ENCODE measurements around the gene GLIPR1L2. TPM values are rescaled to one million over a fixed set of nuclear protein-coding genes. Genes with fewer than 3 reads are reported as not detected.

The GLIPR1L2 gene
- total RNA-seq, 1 experiment from 2014 or later, result not detected

- no peak for DNase-seq (ENCODE audit: low spot score)
- intact Hi-C loops (cut with micrococcal nuclease; ENCODE audit: unreplicated experiment), result no loop called here
- no TSS peak for BruUV-seq (replicated peaks)
- TF ChIP-seq CTCF (conservative IDR thresholded peaks at IDR 0.05; ENCODE audit: low read depth, low read length), result no peak
- TF ChIP-seq EZH2 (IDR thresholded peaks at IDR 0.05; ENCODE audit: borderline replicate concordance, low read depth, low read length, poor library complexity, severe bottlenecking), result no peak
- no peaks in the 10 kb centered on the region for H3K27me3 ChIP-seq (replicated peaks; ENCODE audit: insufficient read depth, low read depth, low read length, poor library complexity)
- no peaks in the 10 kb centered on the region for H3K9me3 ChIP-seq (ENCODE audit: low read depth, low read length, poor library complexity, severe bottlenecking)
- ChIA-PET CTCF (no interaction called here), POLR2A (ENCODE audit: low non-redundant PET) (no interaction called here)
- H3K36me3 ChIP-seq (ENCODE audit: insufficient read depth, low read length, poor library complexity, severe bottlenecking), result no peaks in the 10 kb centered on the region
- no peaks in the 10 kb centered on the region for H3K4me1 ChIP-seq (ENCODE audit: insufficient read depth, low read length, poor library complexity, severe bottlenecking)
- no peak overlapping the region for H3K4me3 ChIP-seq (ENCODE audit: low read depth, low read length, poor library complexity, severe bottlenecking)
- no peak overlapping the region for H3K27ac ChIP-seq (ENCODE audit: low read depth, low read length, poor library complexity, severe bottlenecking)
Observed at GRCh38 chr12:75404231-75404630, 13.3 kb downstream of the GLIPR1L2 start.

GRCh38 chr12:75407683-75408082 is 16.8 kb downstream of the GLIPR1L2 start:
- TF ChIP-seq CTCF (conservative IDR thresholded peaks at IDR 0.05; ENCODE audit: low read depth, low read length), result no peak
- TF ChIP-seq EZH2 (IDR thresholded peaks at IDR 0.05; ENCODE audit: borderline replicate concordance, low read depth, low read length, poor library complexity, severe bottlenecking), result no peak
- no peak overlapping the region for H3K27ac ChIP-seq (ENCODE audit: low read depth, low read length, poor library complexity, severe bottlenecking)
- DNase-seq (ENCODE audit: low spot score), result no peak
- H3K27me3 ChIP-seq (replicated peaks; ENCODE audit: insufficient read depth, low read depth, low read length, poor library complexity), result no peaks in the 10 kb centered on the region
- ChIA-PET POLR2A (ENCODE audit: low non-redundant PET) (no interaction called here), CTCF (no interaction called here)
- H3K4me3 ChIP-seq (ENCODE audit: low read depth, low read length, poor library complexity, severe bottlenecking), result no peak overlapping the region
- intact Hi-C loops (cut with micrococcal nuclease; ENCODE audit: unreplicated experiment), result no loop called here
- BruUV-seq (replicated peaks), result no TSS peak
- H3K4me1 ChIP-seq (ENCODE audit: insufficient read depth, low read length, poor library complexity, severe bottlenecking), result no peaks in the 10 kb centered on the region
- no peaks in the 10 kb centered on the region for H3K36me3 ChIP-seq (ENCODE audit: insufficient read depth, low read length, poor library complexity, severe bottlenecking)
- H3K9me3 ChIP-seq (ENCODE audit: low read depth, low read length, poor library complexity, severe bottlenecking), result no peaks in the 10 kb centered on the region

GRCh38 chr12:75409830-75410229 is 18.9 kb downstream of the GLIPR1L2 start:
- H3K4me3 ChIP-seq (ENCODE audit: low read depth, low read length, poor library complexity, severe bottlenecking), result no peak overlapping the region
- H3K27me3 ChIP-seq (replicated peaks; ENCODE audit: insufficient read depth, low read depth, low read length, poor library complexity), result no peaks in the 10 kb centered on the region
- no peaks in the 10 kb centered on the region for H3K9me3 ChIP-seq (ENCODE audit: low read depth, low read length, poor library complexity, severe bottlenecking)
- TF ChIP-seq EZH2 (IDR thresholded peaks at IDR 0.05; ENCODE audit: borderline replicate concordance, low read depth, low read length, poor library complexity, severe bottlenecking), result no peak
- TF ChIP-seq CTCF (conservative IDR thresholded peaks at IDR 0.05; ENCODE audit: low read depth, low read length), result no peak
- DNase-seq (ENCODE audit: low spot score), result no peak
- ChIA-PET POLR2A (ENCODE audit: low non-redundant PET) (no interaction called here), CTCF (no interaction called here)
- no peaks in the 10 kb centered on the region for H3K36me3 ChIP-seq (ENCODE audit: insufficient read depth, low read length, poor library complexity, severe bottlenecking)
- no peaks in the 10 kb centered on the region for H3K4me1 ChIP-seq (ENCODE audit: insufficient read depth, low read length, poor library complexity, severe bottlenecking)
- no peak overlapping the region for H3K27ac ChIP-seq (ENCODE audit: low read depth, low read length, poor library complexity, severe bottlenecking)
- no TSS peak for BruUV-seq (replicated peaks)
- intact Hi-C loops (cut with micrococcal nuclease; ENCODE audit: unreplicated experiment), result no loop called here

All from A673 (cell line).